ENCODE results near the gene TADA2B.

Gene TADA2B

GRCh38 chr4:7104366-7105031, 61.3 kb downstream of the TADA2B start:
- no peaks in the 10 kb centered on the region for H3K36me3 ChIP-seq (ENCODE audit: control insufficient read depth in 1 of 2, insufficient read depth in 2 of 2, low read length in 2 of 2)
- no peak overlapping the region for H3K4me3 ChIP-seq (ENCODE audit: low read depth in 1 of 2, low read length in 2 of 2)
- H3K27ac ChIP-seq (ENCODE audit: low read length) = no peak overlapping the region
- H3K9me3 ChIP-seq (ENCODE audit: control insufficient read depth in 1 of 2, low read length in 2 of 2) = no peaks in the 10 kb centered on the region
- H3K27me3 ChIP-seq (ENCODE audit: low read depth, low read length) = no peaks in the 10 kb centered on the region
- peaks cover 0 to 19% of the 10 kb centered on the region in 2 donors for H3K4me1 ChIP-seq (ENCODE audit: control insufficient read depth in 1 of 2, insufficient read depth in 2 of 2, low read length in 2 of 2)

- H3K9me3 ChIP-seq (ENCODE audit: control insufficient read depth in 1 of 2, low read length in 2 of 2) = no peaks in the 10 kb centered on the region
- no peak overlapping the region for H3K4me3 ChIP-seq (ENCODE audit: low read depth in 1 of 2, low read length in 2 of 2)
- H3K4me1 ChIP-seq (ENCODE audit: control insufficient read depth in 1 of 2, insufficient read depth in 2 of 2, low read length in 2 of 2) = peaks cover 0 to 19% of the 10 kb centered on the region in 2 donors
- no peaks in the 10 kb centered on the region for H3K27me3 ChIP-seq (ENCODE audit: low read depth, low read length)
- no peak overlapping the region for H3K27ac ChIP-seq (ENCODE audit: low read length)
- H3K36me3 ChIP-seq (ENCODE audit: control insufficient read depth in 1 of 2, insufficient read depth in 2 of 2, low read length in 2 of 2) = no peaks in the 10 kb centered on the region
Measured at GRCh38 chr4:7105276-7105675, 62.1 kb downstream of the TADA2B start.

GRCh38 chr4:7107166-7107905, 64.2 kb downstream of the TADA2B start:
- Histone ChIP-seq H3K9me3 (ENCODE audit: control insufficient read depth in 1 of 2, low read length in 2 of 2) (no peaks in the 10 kb centered on the region), H3K4me1 (ENCODE audit: control insufficient read depth in 1 of 2, insufficient read depth in 2 of 2, low read length in 2 of 2) (peaks cover 0 to 11% of the 10 kb centered on the region in 2 donors), H3K27ac (ENCODE audit: low read length) (no peak overlapping the region), H3K4me3 (ENCODE audit: low read depth in 1 of 2, low read length in 2 of 2) (no peak overlapping the region), H3K27me3 (ENCODE audit: low read depth, low read length) (no peaks in the 10 kb centered on the region), H3K36me3 (ENCODE audit: control insufficient read depth in 1 of 2, insufficient read depth in 2 of 2, low read length in 2 of 2) (no peaks in the 10 kb centered on the region)
